ENCODE data around the gene USP17L11. TPM values are rescaled to one million over a fixed set of nuclear protein-coding genes. Genes with fewer than 3 reads are reported as not detected.
A peak's percentile ranks its signal among the peaks of the same experiment; 100 is the strongest.
"Not testable (repeated sequence)": the region's sequence is repeated elsewhere in the genome, so short reads cannot be mapped to it uniquely, and the experiment has no call there.

USP17L11 gene
- total RNA-seq, result not detected

GRCh38 chr4:9215105-9215504 lies at the start of gene USP17L11:
USP17L11 (plus strand) TSS chr4:9215405; CDS start chr4:9215405, 0 bp downstream.
- H3K27ac ChIP-seq; H3K9ac ChIP-seq (ENCODE audit: low read depth in 2 of 2, low read length in 2 of 2); H3K36me3 ChIP-seq; H3K27me3 ChIP-seq; intact Hi-C loops (cut with DNase I); H3K9me3 ChIP-seq; DNase-seq; H3K4me1 ChIP-seq; H3K4me3 ChIP-seq: not testable (repeated sequence)

GRCh38 chr4:9165990-9166389 lies 49.2 kb upstream of the USP17L11 start:
- H3K9me3 ChIP-seq; H3K9ac ChIP-seq (ENCODE audit: low read depth in 2 of 2, low read length in 2 of 2); DNase-seq; H3K4me3 ChIP-seq; intact Hi-C loops (cut with DNase I); H3K27ac ChIP-seq; H3K4me1 ChIP-seq; H3K27me3 ChIP-seq; H3K36me3 ChIP-seq: not testable (repeated sequence)

GRCh38 chr4:9169791-9170459 lies 45.3 kb upstream of the USP17L11 start, which contains the start of gene FAM90A26:
FAM90A26 (plus strand) TSS chr4:9170409; CDS start chr4:9173173, 2,764 bp downstream.
- intact Hi-C loops (cut with DNase I); H3K9me3 ChIP-seq; H3K4me1 ChIP-seq; H3K36me3 ChIP-seq; H3K9ac ChIP-seq (ENCODE audit: low read depth in 2 of 2, low read length in 2 of 2); H3K4me3 ChIP-seq; H3K27ac ChIP-seq; H3K27me3 ChIP-seq: not testable (repeated sequence)
- peak; percentile 55 for DNase-seq

- H3K27me3 ChIP-seq; H3K4me1 ChIP-seq; intact Hi-C loops (cut with DNase I); H3K9ac ChIP-seq (ENCODE audit: low read depth in 2 of 2, low read length in 2 of 2); H3K9me3 ChIP-seq; H3K27ac ChIP-seq; H3K36me3 ChIP-seq; DNase-seq; H3K4me3 ChIP-seq: not testable (repeated sequence)
These were observed 4.8 kb upstream of the USP17L11 start, which contains the start of gene USP17L10 for GRCh38 chr4:9210357-9210756. USP17L10 (plus strand) TSS chr4:9210657; CDS start chr4:9210657, 0 bp downstream.

- H3K9me3 ChIP-seq; DNase-seq; H3K27me3 ChIP-seq; H3K9ac ChIP-seq (ENCODE audit: low read depth in 2 of 2, low read length in 2 of 2); H3K27ac ChIP-seq; H3K36me3 ChIP-seq; intact Hi-C loops (cut with DNase I); H3K4me1 ChIP-seq; H3K4me3 ChIP-seq: not testable (repeated sequence)
These were observed 504 bp upstream of the USP17L11 start for GRCh38 chr4:9214701-9215100.

- H3K4me3 ChIP-seq; H3K9ac ChIP-seq (ENCODE audit: low read depth in 2 of 2, low read length in 2 of 2); DNase-seq; H3K9me3 ChIP-seq; H3K36me3 ChIP-seq; H3K27ac ChIP-seq; intact Hi-C loops (cut with DNase I); H3K27me3 ChIP-seq; H3K4me1 ChIP-seq: not testable (repeated sequence)
These were observed 4.6 kb downstream of the USP17L11 start, which contains the start of gene USP17L12 for GRCh38 chr4:9219852-9220251. USP17L12 (plus strand) TSS chr4:9220152; CDS start chr4:9220152, 0 bp downstream.

- H3K9me3 ChIP-seq; H3K27ac ChIP-seq; H3K9ac ChIP-seq (ENCODE audit: low read depth in 2 of 2, low read length in 2 of 2); H3K4me1 ChIP-seq; H3K4me3 ChIP-seq; H3K27me3 ChIP-seq; H3K36me3 ChIP-seq; intact Hi-C loops (cut with DNase I); DNase-seq: not testable (repeated sequence)
These were observed 9.4 kb downstream of the USP17L11 start, which contains the start of gene USP17L13 for GRCh38 chr4:9224596-9224995. USP17L13 (plus strand) TSS chr4:9224896; CDS start chr4:9224896, 0 bp downstream.

GRCh38 chr4:9230249-9230648 lies 15.0 kb downstream of the USP17L11 start:
- intact Hi-C loops (cut with DNase I); H3K27ac ChIP-seq; H3K36me3 ChIP-seq; H3K4me1 ChIP-seq; H3K9me3 ChIP-seq; H3K9ac ChIP-seq (ENCODE audit: low read depth in 2 of 2, low read length in 2 of 2); H3K27me3 ChIP-seq; H3K4me3 ChIP-seq: not testable (repeated sequence)
- DNase-seq, result peak; percentile 14

GRCh38 chr4:9234085-9234484 lies 18.9 kb downstream of the USP17L11 start, which contains the start of gene USP17L15:
USP17L15 (plus strand) TSS chr4:9234385; CDS start chr4:9234385, 0 bp downstream.
- H3K4me1 ChIP-seq; H3K36me3 ChIP-seq; H3K9me3 ChIP-seq; H3K4me3 ChIP-seq; DNase-seq; H3K27me3 ChIP-seq; H3K27ac ChIP-seq; H3K9ac ChIP-seq (ENCODE audit: low read depth in 2 of 2, low read length in 2 of 2); intact Hi-C loops (cut with DNase I): not testable (repeated sequence)

GRCh38 chr4:9238461-9238860 lies 23.3 kb downstream of the USP17L11 start:
- intact Hi-C loops (cut with DNase I), result not testable (repeated sequence)

GRCh38 chr4:9243579-9243978 lies 28.4 kb downstream of the USP17L11 start, which contains the start of gene USP17L17:
USP17L17 (plus strand) TSS chr4:9243879; CDS start chr4:9243879, 0 bp downstream.
- H3K4me3 ChIP-seq; H3K4me1 ChIP-seq; intact Hi-C loops (cut with DNase I); H3K9me3 ChIP-seq; H3K27ac ChIP-seq; H3K9ac ChIP-seq (ENCODE audit: low read depth in 2 of 2, low read length in 2 of 2); H3K27me3 ChIP-seq; DNase-seq; H3K36me3 ChIP-seq: not testable (repeated sequence)

More at GRCh38 chr4:9238461-9238860, 23.3 kb downstream of the USP17L11 start:
- not testable (repeated sequence) for H3K9me3 ChIP-seq; H3K27me3 ChIP-seq; H3K9ac ChIP-seq (ENCODE audit: low read depth in 2 of 2, low read length in 2 of 2); H3K36me3 ChIP-seq; H3K27ac ChIP-seq; H3K4me1 ChIP-seq; H3K4me3 ChIP-seq
- peak; percentile 9 for DNase-seq

GRCh38 chr4:9247953-9248680 lies 32.9 kb downstream of the USP17L11 start, which contains the start of gene USP17L18:
USP17L18 (plus strand) TSS chr4:9248630; CDS start chr4:9248630, 0 bp downstream.
- H3K9ac ChIP-seq (ENCODE audit: low read depth in 2 of 2, low read length in 2 of 2); H3K27me3 ChIP-seq; H3K4me3 ChIP-seq; intact Hi-C loops (cut with DNase I); H3K9me3 ChIP-seq; H3K4me1 ChIP-seq; H3K27ac ChIP-seq; H3K36me3 ChIP-seq: not testable (repeated sequence)
- peak; percentile 17 for DNase-seq

GRCh38 chr4:9253078-9253477 lies 37.9 kb downstream of the USP17L11 start, which contains the start of gene USP17L19:
USP17L19 (plus strand) TSS chr4:9253378; CDS start chr4:9253378, 0 bp downstream.
- intact Hi-C loops (cut with DNase I); H3K9me3 ChIP-seq; DNase-seq; H3K4me1 ChIP-seq; H3K36me3 ChIP-seq; H3K9ac ChIP-seq (ENCODE audit: low read depth in 2 of 2, low read length in 2 of 2); H3K27me3 ChIP-seq; H3K4me3 ChIP-seq; H3K27ac ChIP-seq: not testable (repeated sequence)

Measured in colonic mucosa (tissue), 4 donors.